Measurements from ENCODE around the gene LPP.
"Not testable (repeated sequence)": the region's sequence is repeated elsewhere in the genome, so short reads cannot be mapped to it uniquely, and the experiment has no call there.

The LPP gene

DNA sequence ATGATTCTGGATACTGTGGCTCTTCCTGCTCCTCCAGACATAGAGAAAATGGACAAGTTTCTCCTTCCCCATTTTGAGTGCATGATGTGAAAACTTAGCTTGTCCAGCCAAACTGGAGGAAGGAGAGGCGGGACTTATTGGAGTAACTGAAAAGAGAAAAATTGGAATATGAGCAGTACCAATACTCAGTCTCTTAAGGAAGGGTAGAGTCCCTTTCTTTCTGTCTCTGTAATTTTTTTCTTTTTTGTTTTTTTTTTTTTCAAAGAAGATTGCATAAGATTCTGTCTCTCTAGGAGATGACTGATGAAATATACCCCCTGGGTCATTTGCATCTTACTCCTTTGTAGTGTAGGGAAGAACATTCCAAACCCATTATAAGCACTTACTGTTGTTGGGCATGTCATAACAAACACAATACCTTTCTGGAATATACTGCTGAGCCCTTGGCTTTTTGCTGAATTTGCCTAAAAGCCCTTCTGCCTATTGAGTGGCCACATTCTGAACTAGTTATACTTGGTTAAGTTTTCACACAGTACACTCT lies 519.8 kb downstream of the LPP start:
- DNase-seq (ENCODE audit: low read depth in 2 of 2): peak; percentile 75 to 77

DNA sequence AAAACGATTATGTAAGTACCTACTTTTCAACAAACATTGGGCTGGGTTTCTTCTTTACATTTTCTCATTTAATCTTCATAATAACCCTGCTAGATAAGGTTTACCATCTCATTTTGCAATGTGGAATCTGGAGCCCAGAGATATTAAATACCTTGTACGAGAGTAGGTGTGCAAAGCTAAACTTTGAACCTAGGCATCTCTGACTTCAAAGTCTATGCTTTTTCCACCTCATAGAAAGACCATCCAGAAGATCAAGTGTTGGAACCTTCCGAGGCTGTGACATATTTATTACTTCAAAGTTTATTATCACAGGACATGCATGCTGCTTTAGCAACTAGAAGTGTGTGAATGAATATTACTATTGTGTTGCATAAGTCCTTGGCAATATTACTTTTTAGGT lies 520.6 kb downstream of the LPP start:
- DNase-seq (ENCODE audit: low read depth in 2 of 2): no peak

DNA sequence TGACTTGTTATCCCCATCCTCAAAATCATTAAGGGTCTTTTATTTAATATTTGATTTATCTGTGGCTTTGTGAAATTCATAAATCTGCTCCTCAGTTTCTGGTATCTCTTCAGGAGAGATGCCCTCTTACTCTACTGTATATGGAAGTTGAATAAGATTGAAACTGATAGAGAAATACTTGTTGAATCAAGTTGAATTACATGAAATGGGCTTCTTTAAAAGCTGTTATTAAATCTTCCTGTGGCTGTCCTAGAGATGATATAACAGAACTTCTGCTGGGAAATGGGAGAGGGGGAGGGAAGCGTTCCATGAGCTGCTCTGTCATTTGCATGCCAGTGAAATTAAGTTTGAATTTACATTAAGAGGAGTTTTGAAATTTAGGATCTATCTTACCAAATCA lies 523.4 kb downstream of the LPP start:
- no peak for DNase-seq (ENCODE audit: low read depth in 2 of 2)

DNA sequence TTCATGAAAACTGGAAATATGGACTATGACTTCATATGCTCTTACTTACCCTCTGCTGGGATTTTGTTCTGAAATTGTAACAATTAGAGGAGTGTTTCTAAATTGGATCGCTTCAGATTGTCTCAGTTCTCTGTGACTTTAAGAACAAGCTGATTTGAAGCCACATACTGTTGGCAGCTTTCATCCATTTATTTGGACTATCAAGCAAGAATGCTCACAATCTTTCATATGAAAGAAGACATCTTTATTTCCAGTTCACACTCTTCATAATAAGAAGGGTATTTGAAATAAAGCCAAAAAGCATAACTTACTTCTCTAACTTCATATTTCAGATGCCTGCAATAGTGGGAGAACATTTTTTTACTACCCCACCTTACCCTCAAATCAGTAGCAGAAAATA lies 526.2 kb downstream of the LPP start:
- DNase-seq (ENCODE audit: low read depth in 2 of 2): peak; percentile 55 to 60

DNA sequence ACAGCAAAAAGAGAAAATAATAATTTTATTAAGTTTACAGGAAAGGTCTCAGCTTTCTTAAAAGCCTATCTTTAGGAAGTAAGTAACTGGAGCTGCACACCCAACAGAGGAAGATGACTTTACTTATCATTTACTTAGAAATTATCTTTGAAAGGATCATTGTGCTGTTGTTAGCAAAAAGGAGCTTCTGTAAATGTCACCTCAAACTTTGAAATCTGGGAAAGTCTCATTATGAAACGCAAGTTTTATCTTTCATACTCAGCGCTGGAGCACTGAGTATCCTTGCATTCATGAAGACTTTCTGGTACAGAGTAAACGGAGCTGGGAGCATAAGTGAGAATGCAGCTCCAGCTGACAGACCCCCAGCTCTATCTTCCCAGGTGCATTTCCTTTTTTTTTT lies 526.6 kb downstream of the LPP start:
- DNase-seq (ENCODE audit: low read depth in 2 of 2): no peak

DNA sequence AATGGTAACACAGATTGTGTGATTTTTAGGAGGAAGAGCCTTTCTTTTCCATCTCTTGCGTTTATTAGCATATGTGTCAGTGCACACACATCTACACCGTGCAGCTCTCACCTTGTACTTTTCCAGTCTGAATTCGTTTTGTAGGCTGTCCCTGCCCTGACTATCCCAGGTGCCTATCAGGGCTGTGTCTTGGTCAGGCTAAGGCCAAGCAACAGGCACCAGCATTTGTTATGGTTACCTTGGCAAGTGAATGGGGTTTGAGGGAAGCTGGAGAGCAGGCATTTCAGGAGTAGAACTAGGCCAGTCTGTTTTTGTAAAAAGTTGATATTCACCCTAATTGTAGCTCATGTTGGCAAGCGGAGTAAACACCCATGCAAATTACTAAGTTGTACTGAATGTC lies 528.4 kb downstream of the LPP start:
- DNase-seq (ENCODE audit: low read depth in 2 of 2): no peak

DNA sequence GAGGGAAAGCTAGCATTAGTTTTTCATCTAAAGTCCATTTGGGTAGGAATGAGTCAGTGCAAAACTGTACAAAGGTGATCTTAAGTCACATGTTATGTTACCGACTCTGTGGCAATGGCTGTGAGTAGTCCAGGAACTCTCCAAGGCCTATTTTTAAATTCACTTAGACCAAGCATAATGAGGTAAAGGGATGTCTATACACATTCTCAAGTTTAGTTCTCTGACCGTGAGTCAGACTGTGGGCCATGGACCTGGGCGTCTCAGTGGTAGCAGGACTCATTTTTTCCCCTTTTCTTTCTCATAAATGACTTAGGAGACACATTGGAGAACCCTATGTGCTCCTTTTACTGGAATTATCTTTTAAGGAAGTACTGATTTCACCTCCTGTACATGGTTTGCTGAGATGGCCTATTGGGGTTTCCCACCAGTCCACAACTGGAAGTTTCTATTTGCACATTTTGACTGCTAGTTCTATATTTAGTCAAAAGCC lies 529.1 kb downstream of the LPP start:
- peak; percentile 26 to 30 for DNase-seq (ENCODE audit: low read depth in 2 of 2)

DNA sequence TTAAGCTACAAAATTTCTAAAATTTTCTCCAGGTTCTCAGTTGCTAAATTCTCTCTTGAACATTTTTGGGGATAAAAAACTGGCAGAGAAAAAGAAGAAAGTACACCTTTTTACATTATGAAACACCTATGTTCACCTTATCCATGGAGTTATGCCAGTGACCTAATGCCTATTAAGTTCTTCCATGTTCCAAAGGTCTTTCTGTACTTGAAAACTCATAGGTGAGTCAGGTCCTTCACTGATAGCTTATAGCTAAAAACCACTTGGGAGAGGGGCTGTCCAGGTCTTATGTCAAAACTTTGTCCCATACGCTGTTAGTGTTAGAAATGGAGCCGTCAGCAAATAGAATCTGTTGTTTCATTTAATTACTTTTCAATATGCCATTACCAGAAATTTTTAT lies 530.3 kb downstream of the LPP start:
- no peak for DNase-seq (ENCODE audit: low read depth in 2 of 2)

DNA sequence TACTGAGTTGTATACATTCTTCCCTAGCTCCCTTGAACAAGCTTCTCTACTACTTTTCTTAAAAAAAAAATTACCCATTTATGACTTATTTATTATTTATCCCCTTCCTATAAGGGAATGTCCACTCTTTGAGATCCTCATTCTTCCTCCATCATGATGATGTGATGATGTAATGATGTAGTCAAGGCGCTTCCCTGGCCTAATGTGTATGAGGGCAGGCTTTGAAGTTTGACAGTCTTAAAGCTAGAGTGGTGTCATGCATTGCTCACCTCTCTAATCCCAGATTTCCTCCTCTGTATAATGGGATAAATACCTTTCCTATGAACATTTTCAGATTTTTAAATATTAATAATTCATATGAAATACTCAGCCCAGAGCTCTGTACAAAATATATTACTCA lies 531.8 kb downstream of the LPP start:
- no peak for DNase-seq (ENCODE audit: low read depth in 2 of 2)

DNA sequence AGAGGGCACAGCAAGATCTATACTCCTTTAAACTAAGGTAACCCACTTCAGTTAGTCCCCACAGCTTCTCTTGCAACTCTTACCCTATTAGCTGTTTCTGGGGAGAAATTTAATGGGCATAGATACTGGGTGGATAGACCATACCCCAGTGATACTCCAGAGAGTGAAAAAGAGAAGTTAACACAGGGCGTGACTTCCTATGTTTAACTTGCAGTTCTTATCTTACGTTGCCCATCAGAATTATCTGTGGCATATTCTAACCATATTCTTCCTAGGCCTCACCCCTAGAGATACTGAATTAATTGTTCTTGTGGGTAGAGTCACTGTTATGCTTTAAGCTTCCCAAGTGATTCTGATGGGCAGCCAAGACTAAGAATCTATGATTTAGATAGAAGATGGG lies 532.4 kb downstream of the LPP start:
- DNase-seq (ENCODE audit: low read depth in 2 of 2): no peak

DNA sequence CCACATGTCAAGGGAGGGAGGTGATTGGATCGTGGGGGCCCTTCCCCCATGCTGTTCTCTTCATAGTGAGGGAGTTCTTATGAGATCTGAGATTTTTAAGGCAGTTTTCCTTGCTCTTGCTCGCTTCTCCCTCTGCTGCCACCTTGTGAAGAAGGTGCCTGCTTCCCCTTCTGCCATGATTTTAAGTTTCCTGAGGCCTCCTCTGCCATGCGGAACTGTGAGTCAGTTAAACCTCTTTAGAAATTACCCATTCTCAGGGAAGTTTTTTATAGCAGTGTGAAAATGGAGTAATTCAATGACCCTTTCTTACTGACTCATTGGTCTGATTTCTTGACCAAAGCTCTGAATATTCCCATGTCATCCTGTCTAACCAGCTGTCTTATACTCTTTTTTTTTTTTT lies 533.4 kb downstream of the LPP start:
- no peak for DNase-seq (ENCODE audit: low read depth in 2 of 2)

DNA sequence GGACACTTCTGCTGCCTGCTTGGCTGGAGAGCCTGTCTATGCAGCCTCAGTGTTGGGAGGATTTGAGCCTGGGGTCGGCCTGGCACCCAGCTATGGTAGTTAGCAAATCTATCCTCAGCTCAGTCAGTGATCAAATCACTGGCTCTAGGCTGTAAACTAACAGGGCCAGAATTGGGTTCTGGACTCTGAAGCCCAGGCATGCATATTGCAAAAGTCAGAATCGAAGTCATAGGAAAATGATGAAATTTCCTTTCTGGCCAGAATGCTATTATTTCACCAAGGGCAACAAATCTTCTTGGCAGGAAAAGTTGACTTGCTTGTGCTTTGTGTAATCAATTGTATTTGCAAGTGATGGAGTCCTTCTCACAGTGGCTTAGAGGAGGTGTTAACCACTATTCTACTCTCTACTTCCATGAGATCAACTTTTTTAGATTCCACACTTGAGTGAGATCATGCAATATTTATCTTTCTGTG lies 535.2 kb downstream of the LPP start:
- DNase-seq (ENCODE audit: low read depth in 2 of 2): peak; percentile 85

DNA sequence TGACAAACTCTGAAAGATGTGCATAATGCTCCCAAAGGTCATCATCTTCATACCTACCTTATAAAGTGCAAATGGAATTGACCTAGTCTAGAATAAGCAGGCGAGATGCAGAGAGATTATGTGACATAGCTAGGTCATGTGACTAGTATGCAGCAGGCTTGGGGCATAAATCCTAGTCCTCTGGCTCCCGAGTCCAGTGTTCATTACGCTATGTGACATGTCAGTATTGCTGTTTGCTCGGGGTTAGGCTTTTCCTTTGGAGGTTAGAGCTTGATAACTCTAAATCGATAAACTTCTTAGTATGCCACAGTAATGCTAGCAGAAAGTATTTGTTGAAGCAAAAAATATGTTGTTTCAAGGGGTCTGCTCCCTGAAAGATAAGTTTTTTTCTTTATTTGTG lies 536.1 kb downstream of the LPP start:
- DNase-seq (ENCODE audit: low read depth in 2 of 2): no peak

DNA sequence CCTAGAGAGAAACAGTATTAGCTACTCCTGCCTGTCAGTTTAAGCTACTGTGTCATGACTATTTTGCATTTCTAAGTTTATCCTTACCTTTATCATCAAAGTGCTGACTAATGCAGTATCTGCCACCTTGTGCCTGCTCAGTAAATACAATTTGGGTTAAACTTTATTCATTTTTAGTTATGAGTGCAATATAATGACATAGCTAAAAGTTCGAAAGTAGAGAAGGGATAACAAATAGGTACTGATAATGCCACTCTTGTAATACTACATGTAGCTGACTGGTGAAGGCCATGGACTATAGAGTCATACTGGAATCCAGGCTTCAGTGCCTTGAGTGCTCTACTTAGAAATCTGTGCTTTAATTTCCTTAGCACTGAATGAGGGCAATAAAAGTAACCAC lies 537.0 kb downstream of the LPP start:
- no peak for DNase-seq (ENCODE audit: low read depth in 2 of 2)

DNA sequence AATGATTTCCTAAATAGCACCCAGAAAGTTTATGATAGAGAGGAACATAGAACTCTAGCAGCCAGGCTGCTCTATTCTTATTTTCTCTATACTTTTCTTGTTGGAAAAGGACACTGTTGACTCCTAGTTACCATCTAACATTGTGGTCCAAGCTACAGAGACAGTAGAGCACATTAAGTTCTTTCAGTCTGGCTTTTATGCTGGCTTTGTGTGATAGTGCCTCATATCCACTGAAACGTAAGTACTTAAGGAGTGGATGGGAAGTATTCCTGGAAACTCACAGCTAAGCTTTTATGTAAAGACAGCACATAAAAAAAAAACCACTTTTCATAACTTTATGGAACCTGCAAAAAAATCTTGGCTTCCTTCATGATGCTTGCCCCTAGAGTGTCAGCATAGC lies 537.7 kb downstream of the LPP start:
- no peak for DNase-seq (ENCODE audit: low read depth in 2 of 2)

DNA sequence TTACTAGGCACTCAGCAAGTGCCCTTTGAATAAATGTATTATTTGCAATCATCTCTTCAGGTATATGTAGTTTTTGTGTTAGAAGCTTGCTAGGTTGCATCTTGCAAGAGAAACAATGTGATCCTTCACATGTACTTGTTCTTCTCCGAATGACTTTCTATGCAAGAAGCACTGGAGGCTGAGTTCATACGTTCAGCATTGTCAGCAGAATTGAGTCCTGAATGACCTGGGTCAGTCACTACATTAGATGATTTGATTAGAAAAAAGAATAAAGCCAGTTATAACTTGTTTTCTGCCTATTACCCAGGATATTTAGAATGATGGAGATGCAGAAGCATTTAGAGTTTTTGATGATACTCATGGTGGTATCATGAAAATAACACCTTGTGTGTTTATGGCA lies 538.7 kb downstream of the LPP start:
- DNase-seq (ENCODE audit: low read depth in 2 of 2): no peak

DNA sequence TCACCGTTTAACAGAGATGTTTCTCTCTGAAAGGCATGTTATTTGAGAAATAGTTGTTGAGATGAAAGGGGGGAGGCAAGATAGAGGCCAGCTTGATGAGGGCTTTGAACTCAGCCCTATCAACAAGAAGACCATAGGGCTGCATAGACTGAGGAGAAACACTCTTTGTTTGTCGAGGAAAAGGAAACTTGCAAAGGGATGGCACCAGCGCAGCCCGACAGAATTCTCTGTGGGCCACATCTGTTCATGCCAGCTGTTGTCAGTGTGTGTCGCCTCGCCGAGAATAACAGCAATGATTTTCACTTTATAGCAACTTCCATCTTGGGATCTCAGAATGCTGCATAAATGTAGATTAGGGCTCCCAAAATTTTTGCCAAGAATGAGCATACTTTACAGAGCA lies 539.5 kb downstream of the LPP start:
- DNase-seq (ENCODE audit: low read depth in 2 of 2): no peak

DNA sequence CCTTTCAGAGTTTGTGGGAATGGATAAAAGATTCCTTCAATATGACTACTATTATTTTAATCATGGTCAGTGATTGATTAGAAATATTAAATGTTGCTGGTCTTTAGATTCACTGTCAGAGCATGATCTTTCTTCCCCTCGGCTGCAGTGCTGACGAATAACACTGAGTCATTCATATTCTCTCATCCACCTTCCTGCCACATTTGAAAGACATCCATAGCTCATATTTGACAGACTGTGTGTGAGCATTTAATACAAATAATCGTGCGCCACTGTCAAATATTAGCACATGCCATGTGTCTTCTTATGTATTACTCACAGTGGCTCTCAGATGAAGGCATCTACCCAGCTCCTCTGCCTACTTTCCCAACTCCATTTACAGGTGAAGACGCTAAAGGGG lies 541.3 kb downstream of the LPP start:
- no peak for DNase-seq (ENCODE audit: low read depth in 2 of 2)

DNA sequence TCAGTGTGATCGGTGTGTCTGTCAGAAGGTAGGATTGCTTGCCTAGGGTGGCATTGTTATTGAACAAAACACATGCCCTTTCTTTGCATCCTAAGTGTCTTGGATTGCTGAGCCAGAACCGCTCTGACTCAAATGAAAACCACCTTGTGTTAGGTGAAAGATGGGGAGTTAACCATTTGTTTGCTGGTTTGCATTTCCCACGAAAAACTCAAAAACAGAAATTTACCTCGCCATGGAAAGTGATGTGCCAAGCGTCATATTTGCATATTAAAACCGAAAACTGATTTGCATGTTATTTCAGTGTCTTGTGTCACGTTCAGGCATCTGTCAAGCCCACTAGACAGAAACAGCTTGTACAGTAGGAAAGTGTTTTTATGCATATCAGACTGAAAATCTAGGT lies 543.2 kb downstream of the LPP start:
- DNase-seq (ENCODE audit: low read depth in 2 of 2): no peak

DNA sequence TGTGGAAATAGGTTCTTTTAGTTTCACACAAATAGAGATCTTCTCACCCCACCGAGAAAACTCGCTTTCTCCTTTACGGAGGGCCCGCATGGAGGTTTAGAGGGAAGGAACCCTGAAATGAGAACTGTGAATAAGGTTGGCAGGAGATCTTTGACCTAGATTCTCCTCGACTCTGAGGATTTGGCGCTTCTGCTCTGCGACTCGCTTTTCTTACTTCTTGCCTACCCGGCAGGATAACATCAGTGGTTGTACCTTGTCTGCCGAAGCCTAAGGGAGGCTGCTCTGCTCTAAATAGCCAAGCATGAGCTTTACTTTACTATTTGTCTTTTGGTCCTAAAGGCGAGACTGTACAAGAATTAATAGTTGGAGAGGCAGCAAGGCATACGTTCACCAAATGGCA lies 544.5 kb downstream of the LPP start:
- DNase-seq (ENCODE audit: low read depth in 2 of 2): no peak

DNA sequence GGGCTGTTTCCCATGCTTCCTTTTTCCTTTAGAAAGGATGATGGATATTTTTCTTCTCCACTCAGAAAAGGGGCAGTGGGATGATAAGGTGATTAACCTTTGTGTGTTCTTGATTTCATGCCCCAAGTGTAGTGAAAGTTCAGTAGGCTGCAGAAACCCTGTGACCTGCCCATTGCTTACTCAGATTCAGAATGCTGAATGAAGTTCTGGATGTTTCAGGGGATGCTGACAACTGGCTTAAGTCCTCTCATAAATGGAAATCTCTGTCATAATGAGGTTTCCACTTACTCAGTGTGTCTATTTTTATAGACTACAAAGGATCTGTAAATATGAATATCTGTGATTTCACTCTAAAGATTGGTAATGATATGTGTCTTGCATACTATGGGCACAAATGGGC lies 546.5 kb downstream of the LPP start:
- DNase-seq (ENCODE audit: low read depth in 2 of 2): no peak

DNA sequence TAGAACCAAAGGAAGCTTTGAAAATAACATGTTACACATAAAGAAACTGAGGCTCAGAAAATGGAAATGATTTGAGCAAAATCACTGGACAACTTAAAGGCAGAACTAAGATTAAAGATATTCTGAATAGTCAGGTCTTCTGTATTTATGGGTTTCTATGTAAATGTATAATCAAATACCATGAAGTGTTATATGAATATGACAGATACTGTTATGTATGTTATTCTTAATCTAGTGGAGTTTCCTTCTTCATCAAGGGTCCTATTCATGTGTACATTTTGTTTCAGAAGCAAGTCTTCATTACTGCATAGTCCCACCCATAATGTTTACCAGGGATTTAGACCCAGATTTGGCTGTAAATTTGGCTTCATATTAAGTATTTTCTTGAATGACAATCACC lies 547.0 kb downstream of the LPP start:
- no peak for DNase-seq (ENCODE audit: low read depth in 2 of 2)

DNA sequence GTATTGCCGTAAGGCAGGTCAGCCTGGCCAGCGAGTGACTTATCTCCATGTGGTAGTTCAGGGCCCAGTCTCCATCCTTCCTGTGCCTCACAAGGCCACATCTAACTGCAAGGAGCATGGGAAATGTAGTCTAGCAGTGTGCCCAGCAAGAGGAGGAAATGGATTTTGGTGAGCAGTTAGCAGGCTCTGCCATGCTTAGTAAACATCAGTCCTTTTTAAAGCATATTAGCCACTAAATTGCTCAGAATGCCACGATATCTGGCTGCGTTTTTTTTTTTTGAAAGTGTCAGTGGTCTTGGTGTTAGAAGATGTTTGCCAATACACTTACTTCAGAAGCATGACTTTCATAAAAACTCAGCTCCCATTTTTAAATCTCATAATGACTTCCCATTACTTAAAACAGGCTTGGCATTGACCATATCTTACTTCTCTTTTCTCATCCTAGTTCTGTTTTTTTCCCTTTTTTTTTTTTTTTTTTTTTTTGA lies 547.6 kb downstream of the LPP start:
- no peak for DNase-seq (ENCODE audit: low read depth in 2 of 2)

DNA sequence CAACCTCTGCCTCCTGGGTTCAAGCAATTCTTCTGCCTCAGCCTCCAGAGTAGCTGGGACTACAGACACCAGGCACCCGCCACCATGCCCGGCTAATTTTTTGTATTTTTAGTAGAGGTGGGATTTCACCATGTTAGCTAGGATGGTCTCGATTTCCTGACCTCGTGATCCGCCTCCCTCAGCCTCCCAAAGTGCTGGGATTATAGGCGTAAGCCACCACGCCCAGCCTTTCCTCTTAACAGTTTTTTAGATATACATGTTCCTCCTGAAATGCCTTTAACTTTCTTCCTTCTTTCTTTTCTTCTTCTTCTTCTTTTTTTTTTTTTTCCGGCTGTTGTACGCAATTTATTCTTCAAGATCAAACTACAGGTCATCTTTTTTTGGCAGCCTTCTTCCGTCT lies 548.1 kb downstream of the LPP start:
- DNase-seq (ENCODE audit: low read depth in 2 of 2): not testable (repeated sequence)
